Spleen (tissue), 11 donors: ENCODE results near the gene HSPA12A. TPM values are rescaled to one million over a fixed set of nuclear protein-coding genes. Genes with fewer than 3 reads are reported as not detected.

Source experiments
- DNase-seq: peaks from one replicate; pipeline ENCODE4 v3.0.0-alpha.2; 2020
- H3K27ac ChIP-seq, 8 donors: fragments of 200-600 bp; sonication (generic) in 7 of 8; 1 replicate in 4 of 8; 2 replicates in 4 of 8; pipeline versions ENCODE4 v1.5.0 to v1.8.0; 2016 to 2021; ENCODE audit warnings: inconsistent platforms in 4 of 8, mild to moderate bottlenecking in 4 of 8, moderate library complexity in 1 of 8
- H3K27me3 ChIP-seq, 7 donors: fragments of 200-600 bp; sonication (generic) in 6 of 7; replicated peaks in 1 of 7; 1 replicate in 4 of 7; 2 replicates in 3 of 7; pipeline versions ENCODE4 v1.5.0 to v1.8.0; 2016 to 2021; ENCODE audit warnings: inconsistent platforms in 3 of 7, mild to moderate bottlenecking in 1 of 7
- H3K36me3 ChIP-seq, 6 donors: fragments of 200-600 bp; sonication (generic) in 5 of 6; 1 replicate in 4 of 6; 2 replicates in 2 of 6; pipeline versions ENCODE4 v1.5.0 to v1.8.0; 2016 to 2021; ENCODE audit warnings: inconsistent platforms in 2 of 6
- H3K4me1 ChIP-seq, 6 donors: fragments of 200-600 bp; sonication (generic) in 5 of 6; 1 replicate in 3 of 6; 2 replicates in 3 of 6; pipeline versions ENCODE4 v1.5.0 to v1.8.0; 2016 to 2021; ENCODE audit warnings: inconsistent platforms in 3 of 6
- H3K4me3 ChIP-seq, 8 donors: fragments of 200-600 bp; sonication (generic) in 7 of 8; 1 replicate in 4 of 8; 2 replicates in 4 of 8; pipeline versions ENCODE4 v1.5.0 to v1.8.0; 2016 to 2021; ENCODE audit warnings: inconsistent platforms in 4 of 8, mild to moderate bottlenecking in 4 of 8, moderate library complexity in 2 of 8
- H3K9me3 ChIP-seq, 8 donors: fragments of 200-600 bp; sonication (generic) in 7 of 8; 1 replicate in 4 of 8; 2 replicates in 4 of 8; pipeline versions ENCODE4 v1.5.0 to v1.8.0; 2016 to 2021; ENCODE audit warnings: inconsistent platforms in 4 of 8
- POLR2A ChIP-seq, 3 donors: fragments of 450-650 bp; IDR thresholded peaks; one replicate each; pipeline ENCODE4 v1.5.1; 2017; ENCODE audit warnings: antibody characterized with exemption in 3 of 3, mild to moderate bottlenecking in 1 of 3
- POLR2AphosphoS5 ChIP-seq, 3 donors: sonication (generic); formaldehyde crosslinking; IDR thresholded peaks; one replicate each; pipeline ENCODE4 v1.5.1; 2017; ENCODE audit warnings: antibody characterized with exemption in 3 of 3
- WGBS, 5 donors: extraction: QIAGEN DNeasy Blood & Tissue Kit in 3 of 5; methylation state at CpG; one replicate each; pipeline versions ENCODE4 v1.1.5 to v1.1.7; 2013 to 2018; 5-methylcytosine and 5-hydroxymethylcytosine counted together
- intact Hi-C: fragments of 100-400 bp; cut with DNase I; formaldehyde crosslinking; loops from one replicate; pipeline ENCODE4 v1.15.0; 2023; ENCODE audit warnings: low total_unique reads
- polyA plus RNA-seq, 3 donors: library from polyadenylated mRNA; stranded (reverse); fragments of 200-250 nt; gene quantifications; one replicate each; pipeline ENCODE4 v1.2.1, GENCODE V29; 2013
- total RNA-seq, 7 donors: library from RNA; depleted of rRNA in 3 of 7; stranded (reverse); fragments of >200 nt in 3 of 7; fragmentation: NEBNext Ultra II Directional in 4 of 7; extraction: Animal tissue kit (Norgen Biotek cat#: 25700) in 4 of 7; gene quantifications; one replicate each; pipeline versions ENCODE4 v1.1.0 to v1.2.1, GENCODE V29; 2016 to 2021
- TF ChIP-seq, protein P1 (sequence below), 11 experiments: fragments of 200-600 bp in 7 of 11; fragments of 450-650 bp in 4 of 11; sonication (generic) in 4 of 11; IDR thresholded peaks in 8 of 11; conservative IDR thresholded peaks in 3 of 11; 1 replicate in 7 of 11; 2 replicates in 4 of 11; pipeline versions ENCODE4 v1.4.0 to v1.8.0; 2016 to 2021; ENCODE audit warnings: antibody characterized with exemption in 11 of 11, inconsistent platforms in 4 of 11, mild to moderate bottlenecking in 1 of 11
- donor health status: healthy with polysubstance abuse.
- donor health status: DM: no; HTN: no; CAD: no; lungs with moderate emphysema.
- donor health status: DM: no; HTN: no; CAD: no.
- donor health status: Bipolar disorder and iron deficiency.
- donor health status: healthy.
- donor health status: DM: no; HTN: no; CAD: no.
- donor health status: DM: yes; HTN: yes; CAD: no.

The HSPA12A gene
- total and polyA plus RNA-seq, 10 donors, result 1.5 to 16.5 (median 6.9) TPM

DNA sequence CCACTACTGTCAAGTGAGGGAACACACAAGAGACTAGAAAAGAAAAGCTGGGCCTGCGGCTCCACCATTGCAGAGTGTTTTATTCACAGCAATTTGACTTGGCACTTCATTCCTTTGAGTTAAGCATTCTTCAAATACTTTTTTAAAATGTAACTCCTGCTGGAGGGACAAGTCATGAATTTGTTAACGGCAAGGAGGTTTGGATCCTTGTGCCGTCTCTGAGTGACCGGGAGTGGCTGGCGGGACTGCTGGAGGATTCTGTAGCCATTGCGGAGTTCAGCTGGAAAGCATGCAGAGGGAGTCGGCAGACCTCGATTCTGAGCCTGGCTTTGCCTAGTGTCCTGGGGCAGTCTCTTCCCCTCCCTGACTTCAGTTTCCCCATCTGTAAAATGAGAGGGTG, 9.8 kb downstream of the HSPA12A start:
- intact Hi-C loops, result no loop called here
- Histone ChIP-seq H3K27me3 (peaks cover 0 to 11% (median 0%) of the 10 kb centered on the region in 7 donors), H3K4me3 (no peak overlapping the region), H3K9me3 (no peaks in the 10 kb centered on the region), H3K27ac (peak overlapping the region in 1 of 8 donors; percentile 4), H3K4me1 (no peaks in the 10 kb centered on the region), H3K36me3 (no peaks in the 10 kb centered on the region)
- DNase-seq, result no peak
- TF ChIP-seq POLR2AphosphoS5 (IDR thresholded peaks at IDR 0.05) (no peak), POLR2A (IDR thresholded peaks at IDR 0.05) (no peak)
- TF ChIP-seq, protein P1, sequence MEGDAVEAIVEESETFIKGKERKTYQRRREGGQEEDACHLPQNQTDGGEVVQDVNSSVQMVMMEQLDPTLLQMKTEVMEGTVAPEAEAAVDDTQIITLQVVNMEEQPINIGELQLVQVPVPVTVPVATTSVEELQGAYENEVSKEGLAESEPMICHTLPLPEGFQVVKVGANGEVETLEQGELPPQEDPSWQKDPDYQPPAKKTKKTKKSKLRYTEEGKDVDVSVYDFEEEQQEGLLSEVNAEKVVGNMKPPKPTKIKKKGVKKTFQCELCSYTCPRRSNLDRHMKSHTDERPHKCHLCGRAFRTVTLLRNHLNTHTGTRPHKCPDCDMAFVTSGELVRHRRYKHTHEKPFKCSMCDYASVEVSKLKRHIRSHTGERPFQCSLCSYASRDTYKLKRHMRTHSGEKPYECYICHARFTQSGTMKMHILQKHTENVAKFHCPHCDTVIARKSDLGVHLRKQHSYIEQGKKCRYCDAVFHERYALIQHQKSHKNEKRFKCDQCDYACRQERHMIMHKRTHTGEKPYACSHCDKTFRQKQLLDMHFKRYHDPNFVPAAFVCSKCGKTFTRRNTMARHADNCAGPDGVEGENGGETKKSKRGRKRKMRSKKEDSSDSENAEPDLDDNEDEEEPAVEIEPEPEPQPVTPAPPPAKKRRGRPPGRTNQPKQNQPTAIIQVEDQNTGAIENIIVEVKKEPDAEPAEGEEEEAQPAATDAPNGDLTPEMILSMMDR (IDR thresholded peaks at IDR 0.05 in 8 of 11, conservative IDR thresholded peaks at IDR 0.05 in 3 of 11), result no peak
- WGBS, 5 donors, result 78 to 91% (median 84%) methylated on average over 8 of the region's 8 CpGs

DNA sequence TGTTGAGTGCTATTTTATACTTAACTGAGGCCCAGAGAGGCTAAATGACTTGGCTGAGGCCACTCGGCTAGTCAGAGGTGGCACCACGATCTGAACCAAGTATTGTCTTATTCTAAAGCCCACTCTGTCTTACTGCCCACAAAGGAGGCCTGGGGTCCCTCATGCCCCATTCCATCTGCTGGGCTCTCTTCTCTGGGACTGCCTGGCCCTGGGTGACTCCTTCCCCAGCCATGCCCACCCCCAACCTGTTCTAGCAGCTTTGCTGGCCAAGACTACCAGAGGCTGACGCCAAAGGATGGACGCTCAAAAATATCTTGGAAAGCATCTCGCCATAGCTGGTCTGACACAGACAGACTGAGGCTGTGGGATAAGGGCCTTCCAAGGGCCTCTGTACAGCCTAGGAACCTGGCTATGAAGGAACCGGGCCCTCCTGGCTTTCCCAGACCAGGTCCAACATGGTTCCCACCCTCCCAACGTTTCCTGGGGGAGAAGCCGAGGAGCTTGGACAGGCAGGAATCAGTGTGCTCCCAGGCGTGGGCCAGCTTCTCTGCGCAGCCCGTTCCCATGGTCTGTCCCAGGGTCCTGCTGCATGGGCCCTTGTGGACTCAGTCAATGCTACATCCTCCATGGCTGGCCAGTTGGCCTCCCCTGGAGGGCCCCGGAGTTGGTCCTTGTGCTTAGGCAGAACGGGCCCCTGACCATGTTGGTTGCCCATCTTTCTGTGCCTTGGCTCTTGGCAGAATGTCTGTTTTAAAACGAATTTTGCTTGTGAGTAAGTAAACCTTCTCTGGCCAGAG, 11.7 kb downstream of the HSPA12A start:
- no peak overlapping the region for H3K27ac ChIP-seq
- H3K36me3 ChIP-seq, result no peaks in the 10 kb centered on the region
- TF ChIP-seq POLR2AphosphoS5 (IDR thresholded peaks at IDR 0.05) (no peak), POLR2A (IDR thresholded peaks at IDR 0.05) (no peak)
- TF ChIP-seq, protein P1 (IDR thresholded peaks at IDR 0.05 in 8 of 11, conservative IDR thresholded peaks at IDR 0.05 in 3 of 11), result no peak
- no peaks in the 10 kb centered on the region for H3K9me3 ChIP-seq
- peaks cover 0 to 16% (median 0%) of the 10 kb centered on the region in 7 donors for H3K27me3 ChIP-seq
- 83 to 88% (median 87%) methylated on average over 10 to 14 of the region's 14 CpGs for WGBS, 5 donors
- no peak for DNase-seq
- no peak overlapping the region for H3K4me3 ChIP-seq
- intact Hi-C loops, result no loop called here
- H3K4me1 ChIP-seq, result no peaks in the 10 kb centered on the region

DNA sequence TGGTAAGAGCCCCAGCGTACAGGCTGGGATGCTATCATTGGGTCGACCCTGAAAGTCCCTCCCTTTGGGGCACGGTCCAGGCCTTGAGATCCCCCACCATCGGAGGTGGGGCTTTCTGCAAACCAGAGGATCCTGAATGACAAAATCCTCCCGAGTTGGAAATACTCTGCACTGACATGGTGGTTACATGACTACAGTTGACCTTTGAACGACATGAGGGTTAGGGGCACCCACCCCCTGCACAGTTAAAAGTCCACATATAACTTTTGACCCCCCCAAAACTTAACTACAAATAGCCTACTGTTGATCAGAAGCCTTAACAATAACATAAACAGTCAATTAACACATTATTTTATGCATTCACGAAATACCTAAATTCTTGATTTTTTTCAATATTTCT, 13.1 kb downstream of the HSPA12A start:
- H3K27me3 ChIP-seq, result peaks cover 0 to 24% (median 0%) of the 10 kb centered on the region in 7 donors
- no peaks in the 10 kb centered on the region for H3K9me3 ChIP-seq
- H3K27ac ChIP-seq, result no peak overlapping the region
- H3K4me1 ChIP-seq, result no peaks in the 10 kb centered on the region
- WGBS, 5 donors, result 81 to 92% (median 86%) methylated on average over 6 to 7 of the region's 7 CpGs
- no peak overlapping the region for H3K4me3 ChIP-seq
- no peaks in the 10 kb centered on the region for H3K36me3 ChIP-seq
- no peak for TF ChIP-seq POLR2A (IDR thresholded peaks at IDR 0.05)
- TF ChIP-seq POLR2AphosphoS5 (IDR thresholded peaks at IDR 0.05), result no peak
- TF ChIP-seq, protein P1 (IDR thresholded peaks at IDR 0.05 in 8 of 11, conservative IDR thresholded peaks at IDR 0.05 in 3 of 11), result no peak
- no peak for DNase-seq
- intact Hi-C loops, result no loop called here

DNA sequence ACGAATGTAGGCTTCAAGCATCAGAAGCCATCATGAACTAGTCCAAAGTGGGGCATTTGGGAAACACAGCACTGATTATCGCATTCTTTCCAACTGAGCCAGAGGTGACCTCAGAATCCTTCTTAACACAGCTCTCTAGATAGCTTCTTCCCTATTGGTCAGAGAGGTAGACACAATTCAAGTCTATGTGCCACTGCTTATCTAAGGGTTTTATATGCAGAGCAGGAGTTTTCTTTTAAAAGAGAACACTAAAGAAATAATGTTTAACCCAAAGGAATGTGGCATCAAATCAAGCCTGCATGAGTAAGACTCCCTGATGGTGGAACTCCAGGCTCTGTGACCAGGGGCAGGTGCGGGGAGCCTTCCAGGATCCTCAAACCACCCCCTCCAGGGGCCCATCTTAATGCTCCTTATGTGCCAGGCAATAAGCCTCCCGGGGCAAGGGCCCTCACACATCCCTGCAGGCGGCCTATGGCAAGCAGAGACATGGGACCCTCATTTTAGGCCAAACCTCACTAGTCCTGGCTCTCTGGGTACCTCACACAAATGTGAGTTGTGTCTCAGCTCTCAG, 13.8 kb downstream of the HSPA12A start:
- DNase-seq, result no peak
- intact Hi-C loops, result no loop called here
- TF ChIP-seq, protein P1 (IDR thresholded peaks at IDR 0.05 in 8 of 11, conservative IDR thresholded peaks at IDR 0.05 in 3 of 11), result no peak
- TF ChIP-seq POLR2AphosphoS5 (IDR thresholded peaks at IDR 0.05) (no peak), POLR2A (IDR thresholded peaks at IDR 0.05) (no peak)
- Histone ChIP-seq H3K27ac (no peak overlapping the region), H3K4me3 (no peak overlapping the region), H3K36me3 (no peaks in the 10 kb centered on the region), H3K27me3 (peaks cover 0 to 24% (median 0%) of the 10 kb centered on the region in 7 donors), H3K9me3 (no peaks in the 10 kb centered on the region), H3K4me1 (peaks cover 0 to 2% (median 0%) of the 10 kb centered on the region in 6 donors)
- WGBS, 5 donors, result 65 to 78% (median 73%) methylated on average over 3 to 5 of the region's 5 CpGs
